BE2C (cell line): ENCODE results near the gene ANKRD33B.

Experiments used
- DNase-seq: peaks from one replicate; pipeline ENCODE4 v3.0.0-alpha.2; 2020
- H3K27me3 ChIP-seq: fragments of 250-450 bp; sonication (Bioruptor Pico); 2 replicates; pipeline ENCODE4 v1.5.1; 2020; ENCODE audit warnings: mild to moderate bottlenecking
- H3K36me3 ChIP-seq: fragments of 250-450 bp; sonication (Bioruptor Pico); 2 replicates; pipeline ENCODE4 v1.5.1; 2020; ENCODE audit warnings: mild to moderate bottlenecking
- H3K4me1 ChIP-seq: fragments of 250-450 bp; sonication (Bioruptor Pico); 2 replicates; pipeline ENCODE4 v1.5.1; 2020
- H3K4me3 ChIP-seq: 2 replicates; pipeline ENCODE4 v1.5.1; 2011; ENCODE audit warnings: low read depth, low read length
- H3K9me3 ChIP-seq: fragments of 250-450 bp; sonication (Bioruptor Pico); 2 replicates; pipeline ENCODE4 v1.5.1; 2020
- CTCF ChIP-seq: IDR thresholded peaks from 2 replicates; pipeline ENCODE4 v1.5.1; 2012; ENCODE audit warnings: mild to moderate bottlenecking, low read depth, low read length

Gene ANKRD33B

GRCh38 chr5:10581867-10582511 lies 18.1 kb downstream of the ANKRD33B start:
- Histone ChIP-seq H3K4me1 (no peaks in the 10 kb centered on the region), H3K36me3 (no peaks in the 10 kb centered on the region), H3K9me3 (no peaks in the 10 kb centered on the region), H3K27me3 (no peaks in the 10 kb centered on the region), H3K4me3 (no peak overlapping the region)
- DNase-seq: no peak
- TF ChIP-seq CTCF: no peak

DNA sequence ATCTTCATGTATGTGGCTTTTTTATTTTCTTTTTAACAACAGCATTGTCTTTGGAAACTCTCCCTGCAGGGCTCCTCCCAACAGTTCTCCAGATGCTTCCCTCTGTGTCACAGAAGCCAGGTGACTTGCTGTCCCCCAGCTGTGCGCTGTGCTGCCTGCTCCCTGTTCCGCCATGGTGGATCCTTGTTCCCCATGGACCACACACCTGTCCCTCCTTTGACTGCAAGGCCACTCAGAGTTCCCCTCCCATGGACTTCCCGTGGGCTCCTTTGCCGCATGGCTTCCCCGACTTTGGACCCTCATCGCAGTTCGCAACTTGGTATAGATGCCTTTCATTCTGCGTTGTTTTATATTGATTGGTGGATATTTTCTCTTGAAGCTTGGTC lies 18.6 kb downstream of the ANKRD33B start:
- Histone ChIP-seq H3K9me3 (no peaks in the 10 kb centered on the region), H3K4me1 (no peaks in the 10 kb centered on the region), H3K36me3 (no peaks in the 10 kb centered on the region), H3K27me3 (no peaks in the 10 kb centered on the region), H3K4me3 (no peak overlapping the region)
- DNase-seq: no peak
- no peak for TF ChIP-seq CTCF

GRCh38 chr5:10583663-10584572 lies 20.0 kb downstream of the ANKRD33B start:
- TF ChIP-seq CTCF: no peak
- Histone ChIP-seq H3K4me3 (no peak overlapping the region), H3K36me3 (no peaks in the 10 kb centered on the region), H3K27me3 (no peaks in the 10 kb centered on the region), H3K4me1 (no peaks in the 10 kb centered on the region), H3K9me3 (no peaks in the 10 kb centered on the region)
- no peak for DNase-seq

DNA sequence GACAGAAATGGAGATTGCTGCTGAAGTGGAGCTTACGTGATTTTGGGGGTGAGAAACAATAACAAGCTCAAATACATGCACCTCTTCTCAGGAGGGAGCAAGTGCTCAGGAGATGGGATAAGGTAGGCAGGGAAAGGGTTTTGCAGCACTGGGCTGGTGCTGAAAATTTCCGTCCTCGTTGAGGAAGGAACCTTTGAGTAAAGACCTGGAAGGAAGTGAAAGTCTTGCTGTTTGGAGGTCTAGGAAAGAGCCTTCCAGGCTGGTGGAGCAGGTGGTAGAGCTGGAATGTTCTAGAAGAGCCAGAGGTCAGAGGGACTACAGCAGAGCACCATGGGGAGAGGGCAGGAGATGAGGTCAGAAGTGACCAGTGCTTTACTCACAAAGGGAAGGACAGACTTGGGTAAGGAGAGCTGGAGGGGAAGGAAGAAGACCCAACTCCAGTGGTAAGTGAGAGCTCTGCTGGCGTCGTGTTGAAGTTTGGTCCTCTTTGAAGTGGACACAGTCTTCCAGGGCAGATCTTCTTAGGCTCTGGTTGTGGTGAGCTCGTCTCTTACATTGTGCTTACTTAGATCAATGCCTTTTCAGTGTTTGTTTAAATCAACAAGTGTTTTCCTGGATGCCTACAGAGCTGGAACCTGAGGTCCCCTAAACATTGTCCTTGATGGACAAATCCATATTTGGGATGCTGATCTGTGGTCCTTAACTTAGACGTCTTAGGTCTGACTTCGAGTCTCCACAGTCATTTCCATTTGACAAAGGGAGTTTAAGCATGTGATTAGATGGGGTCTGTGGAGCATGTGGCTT lies 21.0 kb downstream of the ANKRD33B start:
- H3K27me3 ChIP-seq: no peaks in the 10 kb centered on the region
- H3K4me3 ChIP-seq: no peak overlapping the region
- TF ChIP-seq CTCF: no peak
- H3K9me3 ChIP-seq: no peaks in the 10 kb centered on the region
- no peaks in the 10 kb centered on the region for H3K36me3 ChIP-seq
- no peak for DNase-seq
- no peaks in the 10 kb centered on the region for H3K4me1 ChIP-seq

- H3K4me1 ChIP-seq: peaks cover 5% of the 10 kb centered on the region
- H3K36me3 ChIP-seq: no peaks in the 10 kb centered on the region
- no peak for TF ChIP-seq CTCF
- no peak for DNase-seq
- no peaks in the 10 kb centered on the region for H3K27me3 ChIP-seq
- no peak overlapping the region for H3K4me3 ChIP-seq
- no peaks in the 10 kb centered on the region for H3K9me3 ChIP-seq
These were observed 21.6 kb downstream of the ANKRD33B start for GRCh38 chr5:10585518-10585915.
